ENCODE data around the gene CIAO2B.

The CIAO2B gene

DNA sequence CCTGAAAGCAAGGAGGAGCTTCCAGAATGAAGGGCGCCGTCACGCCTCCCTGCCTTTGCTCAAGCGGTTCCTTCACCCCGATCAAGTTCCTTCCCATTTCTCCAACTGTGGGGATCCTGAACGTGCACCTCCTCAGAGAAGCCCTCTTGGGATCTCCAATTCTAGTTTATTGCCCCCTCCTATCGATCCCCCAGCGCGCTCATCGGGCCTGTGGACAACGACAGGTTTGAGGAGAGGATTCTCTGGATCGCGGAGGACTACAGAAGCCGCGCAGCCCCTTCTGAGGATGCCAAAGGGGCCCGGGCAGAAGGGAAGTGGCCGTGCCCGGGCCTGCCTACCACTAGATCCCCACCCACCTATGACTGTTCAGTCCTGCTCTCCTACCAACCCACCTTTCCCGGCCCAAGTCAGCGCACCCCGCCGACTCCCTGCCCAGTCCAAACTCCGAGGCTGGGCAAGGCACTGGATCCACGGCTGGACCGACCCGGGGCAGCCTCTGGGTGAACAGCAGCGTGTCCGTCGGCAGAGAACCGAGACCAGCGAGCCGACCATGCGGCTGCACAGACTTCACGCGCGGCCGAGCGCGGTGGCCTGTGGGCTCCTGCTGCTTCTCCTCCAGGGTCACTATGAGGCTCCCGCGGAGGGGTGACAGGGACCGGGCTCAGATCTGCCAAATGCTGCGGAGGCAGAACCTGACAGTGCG, 14.1 kb upstream of the CIAO2B start:
- Histone ChIP-seq H4K20me1 (ENCODE audit: insufficient read depth, low read length) (0 out of 2 replicates have a peak, but pooled peaks cover 3% of the 10 kb centered on the region), H2AFZ (ENCODE audit: low read depth, low read length) (peak overlapping the region; percentile 70), H3K4me1 (ENCODE audit: insufficient read depth, low read length) (peaks cover 12% of the 10 kb centered on the region), H3K27ac (ENCODE audit: low read length) (no peak overlapping the region), H3K4me2 (ENCODE audit: insufficient read depth, low read length) (peak overlapping the region; percentile 63), H3K36me3 (ENCODE audit: insufficient read depth, low read length) (peaks cover 7% of the 10 kb centered on the region), H3K9ac (ENCODE audit: low read depth, low read length) (peak overlapping the region; percentile 22; the same call in 1 of the 2 replicates), H3K79me2 (ENCODE audit: insufficient read depth, low read length) (no peaks in the 10 kb centered on the region), H3K9me3 (ENCODE audit: insufficient read depth, low read length, severe bottlenecking) (no peaks in the 10 kb centered on the region), H3K27me3 (ENCODE audit: insufficient read depth, low read length, poor library complexity) (peaks cover 13% of the 10 kb centered on the region), H3K4me3 (ENCODE audit: low read depth in 1 of 2, low read length in 2 of 2) (peak overlapping the region in 1 of 2 experiments; percentile 49; a peak in 2 of 4 replicates)
- TF ChIP-seq EZH2 (IDR thresholded peaks at IDR 0.05; ENCODE audit: borderline replicate concordance, low read depth, low read length, severe bottlenecking) (no peak), CTCF (IDR thresholded peaks at IDR 0.05; ENCODE audit: borderline replicate concordance, extremely low read depth, low read length, poor library complexity, severe bottlenecking) (no peak)
- DNase-seq (no peak), ATAC-seq (ENCODE audit: insufficient read depth, low read depth) (no peak)

DNA sequence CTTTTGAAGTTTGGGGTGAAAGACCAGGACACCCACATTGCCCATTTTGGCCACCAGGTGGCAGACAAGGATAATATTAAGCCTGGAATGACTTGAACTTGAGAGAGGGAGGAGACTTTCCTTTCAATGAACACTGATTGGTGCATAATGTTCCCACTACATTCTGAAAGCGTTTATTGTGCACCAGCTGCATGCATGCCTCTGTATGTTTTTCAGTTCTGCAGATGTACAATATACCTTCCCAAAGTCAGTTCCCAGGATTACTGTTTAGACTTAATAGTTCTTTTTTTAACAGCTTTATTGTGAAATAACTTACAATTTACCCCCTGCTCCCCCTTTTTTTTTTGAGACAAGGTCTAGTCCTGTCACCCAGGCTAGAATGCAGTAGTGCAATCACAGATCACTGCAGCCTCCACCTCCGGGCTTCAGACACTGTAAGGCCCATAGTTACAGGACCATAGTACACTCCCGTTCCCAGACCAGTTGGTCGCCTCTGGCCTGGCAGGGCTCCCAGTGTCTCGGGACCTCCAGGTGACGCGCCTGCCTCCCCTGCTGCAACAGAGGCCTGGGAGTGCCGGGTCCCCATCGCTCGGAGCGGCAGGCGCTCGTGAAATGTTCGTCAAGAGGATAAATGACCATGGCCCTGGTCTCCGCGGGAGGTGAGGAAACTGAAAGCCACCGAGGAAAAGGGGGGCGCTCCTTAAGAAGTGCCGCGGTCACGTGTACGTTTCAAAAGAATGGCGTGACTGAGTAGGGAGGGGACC, 13.3 kb upstream of the CIAO2B start:
- Histone ChIP-seq H3K27me3 (ENCODE audit: insufficient read depth, low read length, poor library complexity) (peaks cover 13% of the 10 kb centered on the region), H3K27ac (ENCODE audit: low read length) (no peak overlapping the region), H3K4me3 (ENCODE audit: low read depth in 1 of 2, low read length in 2 of 2) (peak overlapping the region in 1 of 2 experiments; percentile 49; a peak in 2 of 4 replicates), H3K36me3 (ENCODE audit: insufficient read depth, low read length) (peaks cover 15% of the 10 kb centered on the region), H3K79me2 (ENCODE audit: insufficient read depth, low read length) (no peaks in the 10 kb centered on the region), H3K4me2 (ENCODE audit: insufficient read depth, low read length) (peak overlapping the region; percentile 63), H2AFZ (ENCODE audit: low read depth, low read length) (peak overlapping the region; percentile 70), H4K20me1 (ENCODE audit: insufficient read depth, low read length) (0 out of 2 replicates have a peak, but pooled peaks cover 3% of the 10 kb centered on the region), H3K4me1 (ENCODE audit: insufficient read depth, low read length) (peaks cover 12% of the 10 kb centered on the region), H3K9me3 (ENCODE audit: insufficient read depth, low read length, severe bottlenecking) (no peaks in the 10 kb centered on the region), H3K9ac (ENCODE audit: low read depth, low read length) (peak overlapping the region; percentile 22; the same call in 1 of the 2 replicates)
- peak; percentile 97 for TF ChIP-seq CTCF (IDR thresholded peaks at IDR 0.05; ENCODE audit: borderline replicate concordance, extremely low read depth, low read length, poor library complexity, severe bottlenecking)
- TF ChIP-seq EZH2 (IDR thresholded peaks at IDR 0.05; ENCODE audit: borderline replicate concordance, low read depth, low read length, severe bottlenecking): no peak
- ATAC-seq (ENCODE audit: insufficient read depth, low read depth): peak; percentile 90
- DNase-seq: peak; percentile 86

DNA sequence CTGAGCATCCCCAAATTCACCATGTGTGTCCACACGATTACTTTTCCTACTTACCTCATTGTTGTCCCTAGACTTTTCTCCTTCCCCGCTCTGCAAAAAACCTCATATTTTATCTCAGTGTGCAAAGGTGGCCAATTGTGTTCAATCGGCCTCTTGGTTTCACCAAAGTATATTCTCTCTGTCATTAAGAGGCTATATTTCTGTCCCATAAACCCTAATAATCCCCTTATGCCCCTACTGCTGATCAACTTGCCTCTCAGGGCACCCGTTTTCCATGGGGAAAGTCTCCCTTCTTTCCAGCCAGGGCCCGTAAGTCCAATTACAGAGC, 12.7 kb upstream of the CIAO2B start:
- 0 out of 2 replicates have a peak, but pooled peaks cover 3% of the 10 kb centered on the region for H4K20me1 ChIP-seq (ENCODE audit: insufficient read depth, low read length)
- H3K79me2 ChIP-seq (ENCODE audit: insufficient read depth, low read length): no peaks in the 10 kb centered on the region
- H3K9ac ChIP-seq (ENCODE audit: low read depth, low read length): no peak overlapping the region
- peaks cover 12% of the 10 kb centered on the region for H3K4me1 ChIP-seq (ENCODE audit: insufficient read depth, low read length)
- no peak for TF ChIP-seq CTCF (IDR thresholded peaks at IDR 0.05; ENCODE audit: borderline replicate concordance, extremely low read depth, low read length, poor library complexity, severe bottlenecking)
- TF ChIP-seq EZH2 (IDR thresholded peaks at IDR 0.05; ENCODE audit: borderline replicate concordance, low read depth, low read length, severe bottlenecking): no peak
- H3K36me3 ChIP-seq (ENCODE audit: insufficient read depth, low read length): peaks cover 21% of the 10 kb centered on the region
- H3K27ac ChIP-seq (ENCODE audit: low read length): no peak overlapping the region
- DNase-seq: no peak
- no peak for ATAC-seq (ENCODE audit: insufficient read depth, low read depth)
- H3K9me3 ChIP-seq (ENCODE audit: insufficient read depth, low read length, severe bottlenecking): no peaks in the 10 kb centered on the region
- H3K27me3 ChIP-seq (ENCODE audit: insufficient read depth, low read length, poor library complexity): peaks cover 13% of the 10 kb centered on the region
- no peak overlapping the region for H2AFZ ChIP-seq (ENCODE audit: low read depth, low read length)
- H3K4me2 ChIP-seq (ENCODE audit: insufficient read depth, low read length): no peak overlapping the region
- no peak overlapping the region for H3K4me3 ChIP-seq (ENCODE audit: low read depth in 1 of 2, low read length in 2 of 2)

All from DND-41 (cell line).